DOHH2 (cell line): ENCODE data around the gene IMMP2L.

Experiments
- H3F3A ChIP-seq: fragments of 200-600 bp; sonication (generic), shearing (Covaris generic); 2 replicates; pipeline ENCODE4 v1.6.0; 2016; ENCODE audit warnings: antibody characterized with exemption, mild to moderate bottlenecking; ENCODE audit not compliant: control insufficient read depth, insufficient read depth
- H3K27ac ChIP-seq: fragments of 200-600 bp; sonication (generic); 2 replicates; pipeline ENCODE4 v1.5.1; 2014; ENCODE audit warnings: low read depth, mild to moderate bottlenecking, low read length, moderate library complexity
- H3K27me3 ChIP-seq: fragments of 200-600 bp; sonication (generic); 2 replicates; pipeline ENCODE4 v1.6.1; 2014; ENCODE audit warnings: mild to moderate bottlenecking, low read length, mixed read lengths; ENCODE audit not compliant: control insufficient read depth
- H3K36me3 ChIP-seq: fragments of 200-600 bp; sonication (generic); 2 replicates; pipeline ENCODE4 v1.6.1; 2014; ENCODE audit warnings: mild to moderate bottlenecking, low read length, moderate library complexity, mixed read lengths; ENCODE audit not compliant: control insufficient read depth
- H3K4me1 ChIP-seq: fragments of 200-600 bp; sonication (generic); 2 replicates; pipeline ENCODE4 v1.6.1; 2014; ENCODE audit warnings: mild to moderate bottlenecking, low read length, mixed read lengths; ENCODE audit not compliant: control insufficient read depth
- H3K4me2 ChIP-seq: fragments of 200-600 bp; sonication (generic); 2 replicates; pipeline ENCODE4 v1.6.0; 2014; ENCODE audit warnings: mild to moderate bottlenecking, low read length, moderate library complexity
- H3K4me3 ChIP-seq: fragments of 200-600 bp; sonication (generic); 2 replicates; pipeline ENCODE4 v1.5.1; 2014; ENCODE audit warnings: mild to moderate bottlenecking, low read length, mixed read lengths
- H3K79me2 ChIP-seq: fragments of 200-600 bp; sonication (generic); 2 replicates; pipeline ENCODE4 v1.6.1; 2014; ENCODE audit warnings: mild to moderate bottlenecking, low read length, mixed read lengths; ENCODE audit not compliant: control insufficient read depth
- H3K9me2 ChIP-seq: fragments of 200-600 bp; sonication (generic); replicated peaks from 2 replicates; pipeline ENCODE4 v1.6.1; 2014; ENCODE audit warnings: mild to moderate bottlenecking, low read length, mixed read lengths; ENCODE audit not compliant: control insufficient read depth
- H3K9me3 ChIP-seq: fragments of 200-600 bp; sonication (generic); 2 replicates; pipeline ENCODE4 v1.6.1; 2014; ENCODE audit warnings: antibody characterized with exemption, low read length, mixed read lengths; ENCODE audit not compliant: control insufficient read depth, insufficient read depth
- H4K20me1 ChIP-seq: fragments of 200-600 bp; sonication (generic); 2 replicates; pipeline ENCODE4 v1.6.0; 2014; ENCODE audit warnings: low read depth, mild to moderate bottlenecking, antibody characterized with exemption, low read length, moderate library complexity; ENCODE audit not compliant: control insufficient read depth, insufficient read depth
- EZH2phosphoT487 ChIP-seq: fragments of 200-600 bp; sonication (generic); IDR thresholded peaks from 2 replicates; pipeline ENCODE4 v1.6.1; 2017; ENCODE audit warnings: borderline replicate concordance, mild to moderate bottlenecking, antibody characterized with exemption, low read length, moderate library complexity, mixed read lengths
- TF ChIP-seq, protein P1 (sequence below): fragments of 200-600 bp; sonication (generic); IDR thresholded peaks from one replicate; pipeline ENCODE4 v1.5.1; 2014; ENCODE audit warnings: antibody characterized with exemption, mild to moderate bottlenecking, low read depth, low read length; ENCODE audit not compliant: poor library complexity, severe bottlenecking

IMMP2L gene

DNA sequence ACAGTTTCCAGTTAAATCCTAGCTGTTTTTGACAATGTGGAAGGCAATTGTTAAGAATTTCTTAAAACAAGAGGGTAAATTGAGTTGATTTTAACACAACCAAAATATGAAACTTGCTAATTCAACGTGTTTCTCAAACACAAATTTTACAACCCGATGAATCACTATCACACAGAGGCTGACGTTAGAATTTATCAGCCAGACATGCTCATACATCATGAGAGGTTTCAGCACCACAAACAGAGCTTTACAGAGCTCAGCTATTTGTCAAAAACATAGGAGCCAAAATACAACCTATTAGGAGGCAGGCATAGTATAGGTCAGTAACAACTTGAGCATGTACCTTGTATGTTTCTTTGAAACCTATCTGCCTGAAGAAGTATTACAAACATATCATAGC, 435.3 kb downstream of the IMMP2L start:
- no peaks in the 10 kb centered on the region for H3F3A ChIP-seq
- H3K27ac ChIP-seq = no peak overlapping the region
- no peaks in the 10 kb centered on the region for H3K9me3 ChIP-seq

DNA sequence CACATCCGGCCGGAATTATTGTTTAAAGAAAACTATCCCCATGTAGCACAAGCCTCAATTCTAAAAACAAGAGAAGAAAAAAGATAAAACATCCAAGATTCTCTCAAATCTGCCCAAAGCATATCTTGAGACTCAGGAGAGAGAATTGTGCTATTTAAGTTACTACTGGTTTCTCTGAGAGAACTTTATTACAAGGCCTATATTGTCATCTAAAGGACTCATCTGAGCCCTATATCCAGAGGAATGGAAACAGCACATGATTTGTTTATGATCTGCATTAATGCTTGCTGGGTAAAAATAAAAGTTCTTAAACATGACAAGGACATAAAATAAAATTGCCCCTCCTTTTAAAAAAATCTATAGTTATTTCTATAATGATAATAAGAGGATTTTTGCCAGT, 446.3 kb downstream of the IMMP2L start:
- Histone ChIP-seq H3K27ac (no peak overlapping the region), H3K36me3 (no peaks in the 10 kb centered on the region), H3K79me2 (no peaks in the 10 kb centered on the region), H3K9me3 (no peaks in the 10 kb centered on the region), H3K4me3 (no peak overlapping the region), H3K4me2 (no peak overlapping the region), H3K4me1 (no peaks in the 10 kb centered on the region), H3K27me3 (no peaks in the 10 kb centered on the region), H3F3A (no peaks in the 10 kb centered on the region), H3K9me2 (no peaks in the 10 kb centered on the region), H4K20me1 (no peaks in the 10 kb centered on the region)
- TF ChIP-seq, protein P1, sequence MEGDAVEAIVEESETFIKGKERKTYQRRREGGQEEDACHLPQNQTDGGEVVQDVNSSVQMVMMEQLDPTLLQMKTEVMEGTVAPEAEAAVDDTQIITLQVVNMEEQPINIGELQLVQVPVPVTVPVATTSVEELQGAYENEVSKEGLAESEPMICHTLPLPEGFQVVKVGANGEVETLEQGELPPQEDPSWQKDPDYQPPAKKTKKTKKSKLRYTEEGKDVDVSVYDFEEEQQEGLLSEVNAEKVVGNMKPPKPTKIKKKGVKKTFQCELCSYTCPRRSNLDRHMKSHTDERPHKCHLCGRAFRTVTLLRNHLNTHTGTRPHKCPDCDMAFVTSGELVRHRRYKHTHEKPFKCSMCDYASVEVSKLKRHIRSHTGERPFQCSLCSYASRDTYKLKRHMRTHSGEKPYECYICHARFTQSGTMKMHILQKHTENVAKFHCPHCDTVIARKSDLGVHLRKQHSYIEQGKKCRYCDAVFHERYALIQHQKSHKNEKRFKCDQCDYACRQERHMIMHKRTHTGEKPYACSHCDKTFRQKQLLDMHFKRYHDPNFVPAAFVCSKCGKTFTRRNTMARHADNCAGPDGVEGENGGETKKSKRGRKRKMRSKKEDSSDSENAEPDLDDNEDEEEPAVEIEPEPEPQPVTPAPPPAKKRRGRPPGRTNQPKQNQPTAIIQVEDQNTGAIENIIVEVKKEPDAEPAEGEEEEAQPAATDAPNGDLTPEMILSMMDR = no peak
- TF ChIP-seq EZH2phosphoT487 = no peak

More for the DNA sequence above, 435.3 kb downstream of the IMMP2L start:
- no peak overlapping the region for H3K4me2 ChIP-seq
- no peaks in the 10 kb centered on the region for H3K79me2 ChIP-seq
- H3K4me3 ChIP-seq = no peak overlapping the region
- no peak for TF ChIP-seq EZH2phosphoT487
- TF ChIP-seq, protein P1 = no peak
- H3K9me2 ChIP-seq = no peaks in the 10 kb centered on the region
- H4K20me1 ChIP-seq = no peaks in the 10 kb centered on the region
- no peaks in the 10 kb centered on the region for H3K4me1 ChIP-seq
- H3K27me3 ChIP-seq = no peaks in the 10 kb centered on the region
- H3K36me3 ChIP-seq = no peaks in the 10 kb centered on the region

DNA sequence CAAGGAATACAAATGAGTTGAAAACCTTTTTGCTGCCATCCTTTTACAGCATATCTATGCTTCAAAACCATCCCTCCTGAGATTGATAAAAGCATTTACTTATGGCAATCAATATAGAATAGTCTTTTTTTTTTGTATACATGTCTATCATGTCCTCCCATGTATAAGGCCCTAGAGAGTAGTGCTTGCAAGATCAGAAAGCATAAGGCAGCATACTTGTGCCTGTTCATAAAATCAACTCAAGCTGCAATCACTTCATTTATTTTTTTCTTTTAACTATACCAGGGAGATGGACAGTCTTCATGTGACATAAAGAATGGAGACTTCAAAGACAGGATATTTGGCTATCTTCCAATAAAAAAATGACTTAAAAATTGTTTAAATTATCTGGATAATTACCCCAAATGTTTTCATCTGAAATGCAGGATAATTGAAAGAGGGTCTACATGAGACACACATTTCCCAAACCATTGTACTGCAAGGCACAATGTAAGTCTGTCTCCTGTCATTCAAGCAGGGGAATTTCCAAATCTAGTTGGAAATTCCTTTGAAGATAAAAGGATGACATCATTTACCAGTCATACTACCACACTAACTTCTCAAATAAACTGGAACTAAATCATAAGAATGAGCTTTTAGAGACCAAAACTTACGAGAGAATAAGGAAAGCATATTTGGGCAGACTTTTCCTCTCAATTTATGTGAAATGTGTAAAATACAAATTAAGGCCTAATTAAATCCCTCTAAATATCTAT, 448.9 kb downstream of the IMMP2L start:
- H3K9me2 ChIP-seq = no peaks in the 10 kb centered on the region
- H3K4me1 ChIP-seq = no peaks in the 10 kb centered on the region
- no peak for TF ChIP-seq EZH2phosphoT487
- TF ChIP-seq, protein P1 = no peak
- H3K4me3 ChIP-seq = no peak overlapping the region
- no peaks in the 10 kb centered on the region for H4K20me1 ChIP-seq
- H3K79me2 ChIP-seq = no peaks in the 10 kb centered on the region
- no peaks in the 10 kb centered on the region for H3K36me3 ChIP-seq
- H3F3A ChIP-seq = no peaks in the 10 kb centered on the region
- H3K27me3 ChIP-seq = no peaks in the 10 kb centered on the region
- no peak overlapping the region for H3K27ac ChIP-seq
- no peak overlapping the region for H3K4me2 ChIP-seq
- H3K9me3 ChIP-seq = no peaks in the 10 kb centered on the region
